HepG2 (cell line): ENCODE measurements around the gene STARD10. TPM values are rescaled to one million over a fixed set of nuclear protein-coding genes. Genes with fewer than 3 reads are reported as not detected.

Experiments used
- ATAC-seq: fragments of 200-7000 bp; cut with Tn5 transposase; 3 replicates; pipeline ENCODE4 v1.9.1; 2020; ENCODE audit warnings: mild to moderate bottlenecking, moderate library complexity
- BruUV-seq: library from RNA; stranded (reverse); fragments of 400-500 nt; replicated peaks from 2 replicates; lab custom pipeline; 2021; lab: Mats Ljungman, UMichigan
- CTCF ChIA-PET: fragments of 300-600 bp; formaldehyde crosslinking; extraction: SDS; loops from one replicate; lab custom pipeline; 2021; ENCODE audit warnings: low total read pairs, inconsistent platforms, low intra/inter-chr PET ratio; lab: Yijun Ruan, JAX
- POLR2A ChIA-PET: fragments of 350-600 bp; sonication (Branson Sonifier 250); formaldehyde crosslinking; loops from one replicate; lab custom pipeline; 2020; ENCODE audit warnings: antibody characterized with exemption, inconsistent platforms; lab: Yijun Ruan, JAX
- DNase-seq: peaks from one replicate; pipeline ENCODE4 v3.0.0-alpha.2; 2015; ENCODE audit warnings: low spot score
- FAIRE-seq: peaks from 3 replicates; lab custom pipeline; 2011; peaks lifted over from hg19 to GRCh38; lab: Jason Lieb, UNC
- H2AFZ ChIP-seq: one replicate; pipeline ENCODE4 v1.6.1; 2011; ENCODE audit warnings: low read length, inconsistent platforms
- H3K27ac ChIP-seq: fragments of 300-600 bp; 3 replicates; pipeline ENCODE4 v1.8.0; 2011; ENCODE audit warnings: mixed run types, mild to moderate bottlenecking, mixed read lengths, low read length, inconsistent platforms; ENCODE audit not compliant: insufficient read depth; ENCODE audit errors: extremely low read length
- H3K27me3 ChIP-seq, 2 experiments: fragments of 200-600 bp in 1 of 2; 2 replicates in 1 of 2; 3 replicates in 1 of 2; pipeline versions ENCODE4 v1.6.0 to v1.8.0; 2011; ENCODE audit warnings: low read length in 2 of 2, mild to moderate bottlenecking in 2 of 2, moderate library complexity in 2 of 2, inconsistent platforms in 1 of 2; ENCODE audit not compliant: insufficient read depth in 2 of 2, control insufficient read depth in 1 of 2
- H3K36me3 ChIP-seq, 2 experiments: fragments of 200-600 bp in 1 of 2; replicated peaks in 1 of 2; 2 replicates in 1 of 2; 3 replicates in 1 of 2; pipeline versions ENCODE4 v1.5.1 to v1.8.0; 2011; ENCODE audit warnings: low read length in 2 of 2, inconsistent platforms in 1 of 2; ENCODE audit not compliant: insufficient read depth in 2 of 2, control insufficient read depth in 1 of 2
- H3K4me1 ChIP-seq: 2 replicates; pipeline ENCODE4 v1.5.1; 2012; ENCODE audit warnings: low read length, inconsistent platforms; ENCODE audit not compliant: insufficient read depth
- H3K4me2 ChIP-seq: 2 replicates; pipeline ENCODE4 v1.6.0; 2011; ENCODE audit warnings: low read depth, low read length, inconsistent platforms
- H3K4me3 ChIP-seq, 3 experiments: fragments of 200-600 bp in 1 of 3; sonication (generic), shearing (Covaris generic) in 1 of 3; replicated peaks in 1 of 3; 2 replicates each; pipeline ENCODE4 v1.5.1; 2011 to 2016; ENCODE audit warnings: low read length in 3 of 3, inconsistent platforms in 2 of 3, low read depth in 2 of 3, mild to moderate bottlenecking in 2 of 3, control low read depth in 1 of 3, mixed read lengths in 1 of 3; ENCODE audit not compliant: insufficient read depth in 1 of 3
- H3K79me2 ChIP-seq: one replicate; pipeline ENCODE4 v1.6.1; 2011; ENCODE audit warnings: low read length, inconsistent platforms; ENCODE audit not compliant: insufficient read depth
- H3K9ac ChIP-seq: 2 replicates; pipeline ENCODE4 v1.6.0; 2011; ENCODE audit warnings: mild to moderate bottlenecking, low read depth, low read length, inconsistent platforms; ENCODE audit not compliant: insufficient read depth
- H3K9me3 ChIP-seq: 2 replicates; pipeline ENCODE4 v1.5.1; 2012; ENCODE audit warnings: mild to moderate bottlenecking, low read length
- H4K20me1 ChIP-seq: 2 replicates; pipeline ENCODE4 v1.6.0; 2011; ENCODE audit warnings: inconsistent platforms, mild to moderate bottlenecking, low read length, moderate library complexity; ENCODE audit not compliant: insufficient read depth
- AGO2 ChIP-seq: fragments of 200-400 bp; formaldehyde crosslinking; optimal IDR thresholded peaks from 2 replicates; pipeline ENCODE3; 2017; ENCODE audit warnings: mild to moderate bottlenecking, low read depth, low read length, moderate library complexity
- CEBPG ChIP-seq: IDR thresholded peaks from 2 replicates; pipeline ENCODE4 v1.6.1; 2016
- EED ChIP-seq: sonication (generic); formaldehyde crosslinking; IDR thresholded peaks from 2 replicates; pipeline ENCODE4 v1.5.0; 2020; ENCODE audit warnings: mild to moderate bottlenecking, missing genetic modification reagents
- FOXC1 ChIP-seq: sonication (generic); formaldehyde crosslinking; IDR thresholded peaks from 2 replicates; pipeline ENCODE4 v1.8.0; 2022; ENCODE audit warnings: mild to moderate bottlenecking, missing genetic modification reagents, borderline replicate concordance
- FOXK1 ChIP-seq: sonication (generic); formaldehyde crosslinking; IDR thresholded peaks from 2 replicates; pipeline ENCODE4 v1.4.0; 2020; ENCODE audit warnings: low read depth, missing genetic modification reagents, borderline replicate concordance
- FOXP4 ChIP-seq: sonication (generic); formaldehyde crosslinking; IDR thresholded peaks from 2 replicates; pipeline ENCODE4 v1.4.0; 2020; ENCODE audit warnings: missing genetic modification reagents
- JDP2 ChIP-seq: sonication (generic); formaldehyde crosslinking; IDR thresholded peaks from 2 replicates; pipeline ENCODE4 v1.8.1; 2022; ENCODE audit warnings: missing genetic modification reagents, borderline replicate concordance
- KIAA2018 ChIP-seq: sonication (generic); formaldehyde crosslinking; IDR thresholded peaks from 2 replicates; pipeline ENCODE4 v1.5.0; 2020; ENCODE audit warnings: mild to moderate bottlenecking, missing genetic modification reagents, borderline replicate concordance
- ONECUT2 ChIP-seq: sonication (generic); formaldehyde crosslinking; IDR thresholded peaks from 2 replicates; pipeline ENCODE4 v1.4.0; 2020; ENCODE audit warnings: missing genetic modification reagents
- RCOR2 ChIP-seq: IDR thresholded peaks from 2 replicates; pipeline ENCODE4 v1.6.1; 2016; ENCODE audit warnings: missing biosample characterization, missing genetic modification reagents
- WGBS: methylation state at CpG from one replicate; pipeline ENCODE4 v1.1.6; 2017; ENCODE audit warnings: low lambda C conversion rate; 5-methylcytosine and 5-hydroxymethylcytosine counted together
- in situ Hi-C: cut with HindIII; loops from 2 replicates; pipeline ENCODE4 v1.10.0; 2017; ENCODE audit warnings: low pct_unique_long_range_greater_than_20kb; ENCODE audit not compliant: extremely low pct_ligation_motif_present
- intact Hi-C: fragments of 100-400 bp; cut with micrococcal nuclease; formaldehyde crosslinking; loops from one replicate; pipeline ENCODE4 v1.10.0; 2022; ENCODE audit not compliant: unreplicated experiment
- polyA plus RNA-seq, 8 experiments: library from polyadenylated mRNA; depleted of rRNA in 3 of 8; stranded (reverse) in 7 of 8; unstranded in 1 of 8; fragments of >200 nt; fragmentation: Illumina TruSeq in 4 of 8; extraction: Trizol in 4 of 8; gene quantifications; 2 replicates each; pipeline versions ENCODE4 v1.2.1 to v1.2.3, GENCODE V29; 2011 to 2016; ENCODE audit warnings: low read depth in 4 of 8, missing spikeins in 1 of 8, mixed read lengths in 1 of 8; ENCODE audit not compliant: insufficient read depth in 1 of 8
- total RNA-seq, 5 experiments: library from RNA; depleted of rRNA; stranded (reverse); fragments of >200 nt; fragmentation: Illumina TruSeq; extraction: Trizol; gene quantifications; 2 replicates each; pipeline ENCODE4 v1.2.3, GENCODE V29; 2016; ENCODE audit warnings: low read depth in 1 of 5

STARD10 gene
- total and polyA plus RNA-seq, 2 of the 13 experiments (the other 11 are each of a cell fraction or from before 2014, with no cell fraction given) = 260 to 341 TPM

GRCh38 chr11:72777755-72778278 is 16.0 kb downstream of the STARD10 start (continued):
- TF ChIP-seq ONECUT2 (CRISPR knock-in tag) (peak; percentile 72; the same call in 1 of the 2 replicates), RCOR2 (CRISPR knock-in tag) (peak; percentile 61), CEBPG (CRISPR knock-in tag) (0 out of 2 replicates have a peak, but pooled peaks have one; percentile 33), FOXC1 (CRISPR knock-in tag) (peak; percentile 51; the same call in 1 of the 2 replicates), FOXP4 (peak; percentile 68)

- ChIA-PET POLR2A (interaction anchor here (0.9 to 10.0 kb wide), 7 partner anchors 10 to 27 kb away, joined by 3 to 103 read pairs (median 30); partner anchors contain the start of genes ARAP1 and STARD10), CTCF (no interaction called here)
- ATAC-seq (peak; percentile 11), DNase-seq (no peak), FAIRE-seq (no peak)
- H3K4me3 ChIP-seq = peak overlapping the region in 2 of 3 experiments; percentile 12 to 81; a peak in 2 of 6 replicates
- H3K27me3 ChIP-seq = no peaks in the 10 kb centered on the region; a peak in 1 of 5 replicates
- no peaks in the 10 kb centered on the region for H3K9me3 ChIP-seq
- H3K79me2 ChIP-seq = peaks cover 63% of the 10 kb centered on the region
- peak overlapping the region; percentile 90 for H3K4me2 ChIP-seq
- intact Hi-C loops (no loop called here), in situ Hi-C loops (no loop called here)
- H3K36me3 ChIP-seq = peaks cover 0 to 16% of the 10 kb centered on the region in 2 experiments; a peak in 3 of 5 replicates
- no peak overlapping the region for H2AFZ ChIP-seq
- peaks cover 7% of the 10 kb centered on the region; the same call in 1 of the 2 replicates for H4K20me1 ChIP-seq
- BruUV-seq = no TSS peak
- H3K9ac ChIP-seq = peak overlapping the region; percentile 35
- 60% methylated on average over 2 of the region's 7 CpGs for WGBS
- peaks cover 86% of the 10 kb centered on the region for H3K4me1 ChIP-seq
- H3K27ac ChIP-seq = peak overlapping the region; percentile 70
- TF ChIP-seq JDP2 (CRISPR knock-in tag) (no peak), KIAA2018 (CRISPR knock-in tag) (no peak), AGO2 (peak; percentile 65), FOXK1 (CRISPR knock-in tag) (no peak), EED (0 out of 2 replicates have a peak, but pooled peaks have one; percentile 28)
Observed at GRCh38 chr11:72776844-72777754, 16.7 kb downstream of the STARD10 start.
